ENCODE measurements around the gene MED15. TPM values are rescaled to one million over a fixed set of nuclear protein-coding genes. Genes with fewer than 3 reads are reported as not detected.

Gene MED15
- total RNA-seq, 1 donor from 2014 or later = 77.8 TPM

DNA sequence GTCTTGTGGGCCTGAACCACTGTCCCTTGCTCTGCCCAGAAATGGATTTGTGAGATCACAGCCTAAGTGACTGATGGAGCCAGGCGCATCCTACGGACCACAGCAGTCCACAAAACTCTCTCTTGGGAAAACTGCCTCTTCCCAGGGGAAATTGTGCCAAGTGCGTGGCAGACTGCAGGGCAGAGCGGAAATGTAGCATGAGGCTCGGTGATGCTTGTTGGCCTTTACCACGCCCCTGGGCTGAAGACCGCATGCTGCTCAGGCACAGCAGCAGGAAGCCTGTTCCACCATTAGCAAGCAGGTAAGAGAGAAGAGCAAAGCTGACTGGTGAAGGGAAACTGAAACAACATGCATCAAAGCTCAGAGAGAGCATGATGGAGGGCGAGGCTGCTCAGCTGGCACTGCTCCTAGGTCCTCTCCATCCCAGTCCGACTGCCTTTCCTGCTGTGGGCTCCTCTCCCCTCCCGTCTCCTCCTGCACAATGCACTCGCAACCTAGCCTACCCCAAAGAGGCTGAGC, 43.3 kb upstream of the MED15 start:
- TF ChIP-seq, protein P1, sequence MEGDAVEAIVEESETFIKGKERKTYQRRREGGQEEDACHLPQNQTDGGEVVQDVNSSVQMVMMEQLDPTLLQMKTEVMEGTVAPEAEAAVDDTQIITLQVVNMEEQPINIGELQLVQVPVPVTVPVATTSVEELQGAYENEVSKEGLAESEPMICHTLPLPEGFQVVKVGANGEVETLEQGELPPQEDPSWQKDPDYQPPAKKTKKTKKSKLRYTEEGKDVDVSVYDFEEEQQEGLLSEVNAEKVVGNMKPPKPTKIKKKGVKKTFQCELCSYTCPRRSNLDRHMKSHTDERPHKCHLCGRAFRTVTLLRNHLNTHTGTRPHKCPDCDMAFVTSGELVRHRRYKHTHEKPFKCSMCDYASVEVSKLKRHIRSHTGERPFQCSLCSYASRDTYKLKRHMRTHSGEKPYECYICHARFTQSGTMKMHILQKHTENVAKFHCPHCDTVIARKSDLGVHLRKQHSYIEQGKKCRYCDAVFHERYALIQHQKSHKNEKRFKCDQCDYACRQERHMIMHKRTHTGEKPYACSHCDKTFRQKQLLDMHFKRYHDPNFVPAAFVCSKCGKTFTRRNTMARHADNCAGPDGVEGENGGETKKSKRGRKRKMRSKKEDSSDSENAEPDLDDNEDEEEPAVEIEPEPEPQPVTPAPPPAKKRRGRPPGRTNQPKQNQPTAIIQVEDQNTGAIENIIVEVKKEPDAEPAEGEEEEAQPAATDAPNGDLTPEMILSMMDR (IDR thresholded peaks at IDR 0.05; ENCODE audit: unreplicated experiment) = no peak
- DNase-seq (ENCODE audit: low spot score, unreplicated experiment) = no peak
- Mint-ChIP-seq H3K27ac (no peak overlapping the region), H3K4me3 (ENCODE audit: low read depth) (no peak overlapping the region), H3K4me1 (ENCODE audit: low read depth) (peaks cover 7% of the 10 kb centered on the region), H3K36me3 (ENCODE audit: insufficient read depth) (peaks cover 8% of the 10 kb centered on the region), H3K9me3 (ENCODE audit: low read depth) (no peaks in the 10 kb centered on the region), H3K27me3 (no peaks in the 10 kb centered on the region)

DNA sequence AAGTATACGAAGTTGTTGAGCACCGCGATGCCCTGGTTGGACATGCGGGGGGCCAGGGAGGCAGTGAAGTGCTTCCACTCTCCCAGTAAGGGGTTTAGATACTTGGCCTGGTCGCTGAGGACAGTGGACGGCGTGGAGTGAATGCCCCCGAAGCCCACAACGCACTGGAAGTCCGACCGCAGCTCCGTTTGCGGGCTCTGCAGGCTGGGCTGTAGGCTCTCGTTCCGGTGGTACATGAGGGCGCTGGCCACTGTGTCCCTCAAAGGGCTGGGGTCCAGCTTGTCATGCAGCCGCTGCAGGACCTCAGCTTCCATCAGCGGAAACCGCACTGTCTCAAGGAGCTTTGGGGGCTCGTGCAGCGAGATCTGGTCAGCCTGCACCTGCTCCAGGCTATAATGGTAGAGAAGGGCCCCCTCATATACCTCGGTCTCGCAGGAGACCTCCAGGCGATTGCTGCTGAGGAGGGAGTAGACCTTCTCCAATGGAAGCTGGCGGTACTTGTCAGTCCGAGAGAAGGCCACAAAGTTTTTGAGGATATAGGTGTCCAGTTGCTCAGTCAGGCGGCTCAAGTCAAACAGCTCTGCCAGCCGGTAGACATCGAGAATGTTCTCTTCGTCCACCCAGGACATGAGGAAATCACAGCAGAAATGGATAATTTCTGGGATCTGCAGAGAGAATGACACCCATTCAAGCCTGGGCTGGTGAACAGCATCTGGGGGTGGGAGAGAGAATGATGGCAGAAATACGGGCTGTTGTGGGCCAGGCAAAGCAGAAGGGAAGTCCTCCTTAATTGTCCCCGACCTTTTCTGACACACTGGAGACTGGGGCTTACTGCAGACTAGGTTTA, 42.3 kb upstream of the MED15 start:
- H3K4me1 Mint-ChIP-seq (ENCODE audit: low read depth) = peaks cover 7% of the 10 kb centered on the region
- peak overlapping the region; percentile 85 for H3K27ac Mint-ChIP-seq
- peaks cover 10% of the 10 kb centered on the region for H3K36me3 Mint-ChIP-seq (ENCODE audit: insufficient read depth)
- H3K4me3 Mint-ChIP-seq (ENCODE audit: low read depth) = no peak overlapping the region
- no peak for DNase-seq (ENCODE audit: low spot score, unreplicated experiment)
- H3K9me3 Mint-ChIP-seq (ENCODE audit: low read depth) = no peaks in the 10 kb centered on the region
- no peaks in the 10 kb centered on the region for H3K27me3 Mint-ChIP-seq
- TF ChIP-seq, protein P1 (IDR thresholded peaks at IDR 0.05; ENCODE audit: unreplicated experiment) = no peak

DNA sequence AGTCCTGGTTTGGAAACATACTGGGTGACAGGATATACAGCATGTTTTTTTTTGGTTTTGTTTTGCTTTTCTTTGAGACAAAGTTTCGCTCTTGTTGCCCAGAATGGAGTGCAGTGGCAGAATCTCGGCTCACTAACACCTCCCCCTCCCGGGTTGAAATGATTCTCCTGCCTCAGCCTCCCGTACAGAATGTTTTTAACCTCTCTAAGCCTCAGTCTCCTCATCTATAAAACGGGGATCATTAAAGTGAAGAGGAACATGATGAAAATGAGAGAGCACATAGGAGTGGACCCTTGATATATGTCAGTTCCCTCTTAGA, 41.7 kb upstream of the MED15 start:
- no peak for DNase-seq (ENCODE audit: low spot score, unreplicated experiment)
- H3K36me3 Mint-ChIP-seq (ENCODE audit: insufficient read depth) = peaks cover 13% of the 10 kb centered on the region
- TF ChIP-seq, protein P1 (IDR thresholded peaks at IDR 0.05; ENCODE audit: unreplicated experiment) = no peak
- H3K27me3 Mint-ChIP-seq = no peaks in the 10 kb centered on the region
- H3K4me1 Mint-ChIP-seq (ENCODE audit: low read depth) = peaks cover 7% of the 10 kb centered on the region
- no peaks in the 10 kb centered on the region for H3K9me3 Mint-ChIP-seq (ENCODE audit: low read depth)
- peak overlapping the region; percentile 41 for H3K27ac Mint-ChIP-seq
- no peak overlapping the region for H3K4me3 Mint-ChIP-seq (ENCODE audit: low read depth)

DNA sequence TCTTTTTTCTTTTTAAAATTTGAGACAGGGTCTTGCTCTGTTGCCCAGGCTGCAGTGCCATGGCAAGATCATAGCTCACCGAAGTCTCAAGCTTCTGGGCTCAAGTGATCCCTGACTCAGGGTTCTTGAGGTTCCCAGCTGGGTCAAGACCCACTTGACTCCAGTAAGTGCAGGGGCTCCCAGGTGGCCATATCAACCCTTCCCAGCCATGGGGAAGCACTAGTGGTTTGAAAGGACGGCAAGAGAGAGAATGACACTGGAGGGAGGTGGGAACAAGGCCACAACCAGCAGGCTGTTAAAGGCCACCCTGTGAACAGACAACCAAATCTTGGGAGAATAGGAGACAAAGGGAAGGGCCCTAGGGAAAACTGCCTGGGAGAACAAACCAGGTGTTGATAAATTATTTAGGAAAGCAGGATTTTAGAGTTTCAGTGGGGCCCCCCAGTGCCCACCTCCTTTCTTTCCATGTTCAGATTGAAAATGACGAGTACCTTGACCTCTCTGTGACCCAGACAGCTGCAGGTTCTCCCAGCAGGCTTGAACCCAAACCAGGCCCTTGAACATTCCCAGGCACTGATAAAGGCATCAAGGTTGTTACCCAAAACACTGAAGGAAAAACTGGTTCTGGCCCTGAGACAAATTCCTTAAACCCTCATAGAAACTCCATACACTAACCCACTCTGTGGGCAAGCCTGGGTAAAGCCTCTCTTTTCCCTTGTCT, 40.6 kb upstream of the MED15 start:
- peaks cover 15% of the 10 kb centered on the region for H3K36me3 Mint-ChIP-seq (ENCODE audit: insufficient read depth)

More for the DNA sequence above, 40.6 kb upstream of the MED15 start:
- H3K4me1 Mint-ChIP-seq (ENCODE audit: low read depth) = peaks cover 7% of the 10 kb centered on the region
- H3K4me3 Mint-ChIP-seq (ENCODE audit: low read depth) = no peak overlapping the region
- no peaks in the 10 kb centered on the region for H3K9me3 Mint-ChIP-seq (ENCODE audit: low read depth)
- peak overlapping the region; percentile 92 for H3K27ac Mint-ChIP-seq
- DNase-seq (ENCODE audit: low spot score, unreplicated experiment) = no peak
- H3K27me3 Mint-ChIP-seq = no peaks in the 10 kb centered on the region
- TF ChIP-seq, protein P1 (IDR thresholded peaks at IDR 0.05; ENCODE audit: unreplicated experiment) = no peak

Data from progenitor cell of endocrine pancreas (in vitro differentiated cells).